HepG2 (cell line): ENCODE measurements around the gene PMM2. TPM values are rescaled to one million over a fixed set of nuclear protein-coding genes. Genes with fewer than 3 reads are reported as not detected.
A peak's percentile ranks its signal among the peaks of the same experiment; 100 is the strongest.

Experiments used
- ARID5B ChIP-seq: IDR thresholded peaks from 2 replicates; pipeline ENCODE4 v1.4.0; 2020; ENCODE audit warnings: mild to moderate bottlenecking, missing genetic modification reagents
- ATF4 ChIP-seq, 2 experiments: fragments of 450-650 bp in 1 of 2; sonication (generic) in 1 of 2; formaldehyde crosslinking; IDR thresholded peaks; 2 replicates each; pipeline versions ENCODE4 v1.5.0 to v1.8.0; 2020 to 2022; ENCODE audit warnings: mild to moderate bottlenecking in 1 of 2, missing genetic modification reagents in 1 of 2
- CEBPB ChIP-seq: IDR thresholded peaks from 2 replicates; pipeline ENCODE4 v1.6.1; 2011; ENCODE audit warnings: low read depth, low read length, improper control_type of control experiment, borderline replicate concordance
- CEBPG ChIP-seq: IDR thresholded peaks from 2 replicates; pipeline ENCODE4 v1.6.1; 2016
- ELF3 ChIP-seq: IDR thresholded peaks from 2 replicates; pipeline ENCODE4 v1.6.1; 2016; ENCODE audit warnings: missing genetic modification reagents, missing compliant biosample characterization
- EP300 ChIP-seq, 3 experiments: sonication (generic) in 1 of 3; formaldehyde crosslinking in 1 of 3; IDR thresholded peaks; 2 replicates each; pipeline versions ENCODE4 v1.5.1 to v1.6.1; 2011 to 2020; ENCODE audit warnings: low read depth in 2 of 3, low read length in 2 of 3, borderline replicate concordance in 1 of 3, improper control_type of control experiment in 1 of 3, mild to moderate bottlenecking in 1 of 3, missing genetic modification reagents in 1 of 3, moderate library complexity in 1 of 3
- FOSL2 ChIP-seq: sonication (generic); formaldehyde crosslinking; IDR thresholded peaks from 2 replicates; pipeline ENCODE4 v1.4.0; 2020; ENCODE audit warnings: missing genetic modification reagents
- GATAD2A ChIP-seq: IDR thresholded peaks from 2 replicates; pipeline ENCODE4 v1.6.1; 2016
- PITX1 ChIP-seq: sonication (generic); formaldehyde crosslinking; IDR thresholded peaks from 2 replicates; pipeline ENCODE4 v1.5.1; 2020; ENCODE audit warnings: mild to moderate bottlenecking, missing genetic modification reagents
- SAP130 ChIP-seq: IDR thresholded peaks from 2 replicates; pipeline ENCODE4 v1.6.1; 2016; ENCODE audit warnings: low read depth
- XRCC5 ChIP-seq: fragments of 200-400 bp; formaldehyde crosslinking; optimal IDR thresholded peaks from 2 replicates; pipeline ENCODE3; 2017; ENCODE audit warnings: mild to moderate bottlenecking, low read length
- ZNF281 ChIP-seq: sonication (generic); formaldehyde crosslinking; IDR thresholded peaks from 2 replicates; pipeline ENCODE4 v1.4.0; 2020; ENCODE audit warnings: missing genetic modification reagents, borderline replicate concordance
- ZNF550 ChIP-seq: sonication (generic); formaldehyde crosslinking; IDR thresholded peaks from 2 replicates; pipeline ENCODE4 v1.4.0; 2020; ENCODE audit warnings: mild to moderate bottlenecking, missing genetic modification reagents, borderline replicate concordance
- ZNF619 ChIP-seq: sonication (generic); formaldehyde crosslinking; IDR thresholded peaks from 2 replicates; pipeline ENCODE4 v1.4.0; 2020; ENCODE audit warnings: mild to moderate bottlenecking, missing genetic modification reagents
- ZNF768 ChIP-seq: sonication (generic); formaldehyde crosslinking; IDR thresholded peaks from 2 replicates; pipeline ENCODE4 v1.4.0; 2020; ENCODE audit warnings: missing genetic modification reagents
- ZNF800 ChIP-seq: sonication (generic); formaldehyde crosslinking; IDR thresholded peaks from 2 replicates; pipeline ENCODE4 v1.4.0; 2020; ENCODE audit warnings: missing genetic modification reagents
- ZSCAN5A ChIP-seq: sonication (generic); formaldehyde crosslinking; IDR thresholded peaks from 2 replicates; pipeline ENCODE4 v1.8.0; 2022; ENCODE audit warnings: mild to moderate bottlenecking, missing genetic modification reagents, borderline replicate concordance
- polyA plus RNA-seq, 8 experiments: library from polyadenylated mRNA; depleted of rRNA in 3 of 8; stranded (reverse) in 7 of 8; unstranded in 1 of 8; fragments of >200 nt; fragmentation: Illumina TruSeq in 4 of 8; extraction: Trizol in 4 of 8; gene quantifications; 2 replicates each; pipeline versions ENCODE4 v1.2.1 to v1.2.3, GENCODE V29; 2011 to 2016; ENCODE audit warnings: low read depth in 4 of 8, missing spikeins in 1 of 8, mixed read lengths in 1 of 8; ENCODE audit not compliant: insufficient read depth in 1 of 8
- total RNA-seq, 5 experiments: library from RNA; depleted of rRNA; stranded (reverse); fragments of >200 nt; fragmentation: Illumina TruSeq; extraction: Trizol; gene quantifications; 2 replicates each; pipeline ENCODE4 v1.2.3, GENCODE V29; 2016; ENCODE audit warnings: low read depth in 1 of 5

Gene PMM2
- total and polyA plus RNA-seq, 2 of the 13 experiments (the other 11 are each of a cell fraction or from before 2014, with no cell fraction given) = 52.2 to 93.7 TPM

- no peak for TF ChIP-seq ZSCAN5A
- 0 out of 2 replicates have a peak, but pooled peaks have one; percentile 51 for TF ChIP-seq ZNF619
- TF ChIP-seq EP300 (IDR thresholded peaks at IDR 0.05; ENCODE audit: low read depth in 2 of 2, low read length in 2 of 2) = peak; percentile 43 to 53; a peak in 2 of 4 replicates
- no peak for TF ChIP-seq EP300 (CRISPR knock-in tag; IDR thresholded peaks at IDR 0.05; ENCODE audit: borderline replicate concordance)
- TF ChIP-seq GATAD2A (CRISPR knock-in tag) = 0 out of 2 replicates have a peak, but pooled peaks have one; percentile 48
- TF ChIP-seq XRCC5 = peak; percentile 26
- 0 out of 2 replicates have a peak, but pooled peaks have one; percentile 26 for TF ChIP-seq SAP130
- TF ChIP-seq ELF3 (CRISPR knock-in tag) = peak; percentile 61; the same call in 1 of the 2 replicates
- peak; percentile 87 for TF ChIP-seq ZNF281 (CRISPR knock-in tag)
- 0 out of 2 replicates have a peak, but pooled peaks have one; percentile 30 for TF ChIP-seq FOSL2 (CRISPR knock-in tag)
- no peak for TF ChIP-seq ZNF550 (CRISPR knock-in tag)
- TF ChIP-seq CEBPB = peak; percentile 98
- TF ChIP-seq ATF4 (CRISPR knock-in tag; IDR thresholded peaks at IDR 0.05) = 0 out of 4 replicates have a peak, but pooled peaks of 1 of the 2 experiments have one; percentile 32
- TF ChIP-seq ARID5B (CRISPR knock-in tag) = 0 out of 2 replicates have a peak, but pooled peaks have one; percentile 30
- peak; percentile 93 for TF ChIP-seq CEBPG (CRISPR knock-in tag)
- TF ChIP-seq ZNF800 = no peak
- peak; percentile 16; the same call in 1 of the 2 replicates for TF ChIP-seq PITX1 (CRISPR knock-in tag)
- 0 out of 2 replicates have a peak, but pooled peaks have one; percentile 74 for TF ChIP-seq ZNF768 (CRISPR knock-in tag)
These were observed 80.9 kb downstream of the PMM2 start (continued) for GRCh38 chr16:8878523-8878911.
